ENCODE data around the gene SKAP1. TPM values are rescaled to one million over a fixed set of nuclear protein-coding genes. Genes with fewer than 3 reads are reported as not detected.
"Not testable (repeated sequence)": the region's sequence is repeated elsewhere in the genome, so short reads cannot be mapped to it uniquely, and the experiment has no call there.

SKAP1 gene
- total RNA-seq, 1 donor from 2014 or later = not detected

DNA sequence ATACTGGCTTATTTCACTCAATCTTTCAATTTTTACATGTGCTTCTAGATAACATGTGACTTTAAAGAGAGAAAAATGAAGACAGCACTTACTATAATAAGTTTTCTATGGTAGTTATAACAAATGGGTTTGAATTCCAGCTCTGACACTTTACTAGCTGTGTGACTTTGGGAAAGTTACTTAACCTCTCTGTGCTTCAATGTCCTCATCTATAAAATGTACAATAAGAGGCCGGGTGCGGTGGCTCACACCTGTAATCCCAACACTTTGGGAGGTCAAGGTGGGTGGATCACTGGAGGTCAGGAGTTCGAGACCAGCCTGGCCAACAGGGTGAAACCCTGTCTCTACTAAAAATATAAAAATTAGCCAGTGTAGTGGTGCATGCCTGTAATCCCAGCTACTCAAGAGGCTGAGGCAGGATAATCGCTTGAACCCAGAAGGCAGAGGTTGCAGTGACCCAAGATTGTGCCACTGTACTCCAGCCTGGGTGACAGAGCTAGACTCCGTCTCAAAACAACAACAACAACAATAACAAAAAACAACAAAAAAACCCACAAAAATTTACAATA lies 184.5 kb downstream of the SKAP1 start:
- DNase-seq (ENCODE audit: low spot score) = not testable (repeated sequence)

DNA sequence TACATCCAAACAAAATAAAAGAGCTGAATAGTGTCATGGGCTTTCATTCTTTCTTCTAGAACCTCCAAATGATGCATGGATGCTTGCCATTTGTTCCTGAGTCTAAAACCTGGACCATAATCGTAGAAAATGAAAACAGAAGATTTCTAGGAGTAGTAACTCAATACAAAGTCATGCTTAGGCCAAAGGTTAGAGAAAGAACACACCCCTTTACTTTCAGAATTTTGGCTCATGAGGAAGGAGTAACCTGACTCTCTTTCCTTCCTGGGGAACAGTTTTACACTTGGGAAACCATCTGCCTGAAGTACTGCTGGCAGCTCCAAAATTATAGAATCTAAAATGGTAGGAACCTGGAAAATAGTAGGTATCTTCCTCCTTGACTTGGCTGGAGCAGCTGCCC lies 185.2 kb downstream of the SKAP1 start:
- DNase-seq (ENCODE audit: low spot score) = no peak

DNA sequence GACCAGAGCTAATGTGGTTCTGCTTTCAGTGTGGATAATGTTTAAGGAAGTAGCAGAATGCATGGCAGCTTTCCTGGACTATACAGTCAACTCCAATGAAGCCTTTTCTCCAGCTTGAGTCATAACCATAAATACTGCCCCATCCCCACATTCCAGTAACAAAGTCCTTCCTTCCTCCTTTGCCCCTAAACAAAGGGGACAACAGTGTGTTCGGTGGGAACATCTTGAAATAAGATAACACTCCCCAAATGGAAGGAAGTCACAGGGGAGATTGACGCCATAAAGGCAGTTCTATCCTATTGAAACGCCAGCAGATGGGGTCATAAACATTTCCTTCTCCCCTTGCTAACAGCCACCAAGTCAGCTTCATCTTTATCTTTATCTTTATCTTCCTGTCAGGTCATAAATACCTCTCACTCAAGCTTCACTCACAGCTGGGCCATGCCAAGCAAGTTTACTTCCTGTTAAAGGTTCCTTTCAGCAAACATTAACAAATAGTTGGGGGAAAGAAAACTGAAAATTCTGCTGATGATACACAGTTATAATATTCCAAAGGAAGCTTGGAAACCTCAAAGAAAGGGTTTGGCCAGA lies 185.8 kb downstream of the SKAP1 start:
- DNase-seq (ENCODE audit: low spot score) = peak; percentile 26

DNA sequence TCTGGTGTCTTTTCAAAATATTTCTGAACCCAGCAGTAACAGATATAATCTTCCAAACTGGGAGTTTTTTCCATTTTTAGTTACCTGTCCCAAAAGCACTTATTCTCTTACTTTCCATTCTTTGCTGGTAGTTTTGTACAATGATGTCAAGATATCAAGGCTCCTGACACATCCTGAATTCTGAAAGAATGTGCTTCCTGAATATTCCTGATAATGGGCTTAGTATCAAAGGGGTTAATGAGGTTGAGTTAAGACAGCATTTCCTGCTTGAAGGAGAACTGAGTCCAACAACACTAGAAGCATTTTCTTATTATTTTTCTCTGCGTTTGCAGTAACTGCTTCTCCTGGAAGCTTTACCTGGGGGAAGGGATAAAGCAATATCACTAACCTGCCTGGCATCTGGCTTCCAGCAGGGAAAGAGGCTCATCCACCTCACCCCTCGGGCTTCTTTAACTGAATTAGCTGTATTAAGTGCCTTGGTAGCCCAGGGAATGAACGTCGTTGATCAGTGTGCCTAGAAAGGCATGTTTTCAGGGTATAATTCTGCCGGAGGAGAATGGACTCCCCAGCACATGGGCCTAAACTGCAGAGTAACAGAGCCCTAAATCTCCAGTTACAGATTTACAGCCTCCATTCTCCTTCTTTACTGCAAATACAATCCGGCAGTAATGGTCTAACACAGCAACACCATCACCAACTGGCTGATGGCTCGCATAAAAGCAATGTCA lies 188.1 kb downstream of the SKAP1 start:
- DNase-seq (ENCODE audit: low spot score) = no peak

DNA sequence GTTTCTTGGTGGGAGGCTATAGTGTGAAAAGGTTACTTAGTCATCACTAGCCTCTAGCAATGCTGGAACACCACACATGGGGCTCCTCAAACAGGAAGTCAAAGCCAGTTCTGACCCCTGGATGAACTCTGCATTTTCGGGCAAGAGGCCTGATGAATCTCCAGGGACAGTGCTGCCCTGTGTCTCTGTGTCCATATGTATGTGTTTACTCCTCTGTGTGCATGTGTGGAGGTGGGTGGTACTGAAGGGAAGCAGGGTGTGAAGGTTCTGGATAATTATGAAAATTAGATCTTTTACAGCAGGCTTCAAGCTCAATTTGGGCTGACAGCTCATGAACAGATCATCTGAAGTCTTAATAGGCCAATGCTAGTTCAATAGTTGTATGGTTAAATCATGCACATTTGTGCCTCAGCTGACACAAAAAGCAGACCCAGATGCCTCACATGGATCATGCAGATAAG lies 188.9 kb downstream of the SKAP1 start:
- DNase-seq (ENCODE audit: low spot score) = peak; percentile 68

DNA sequence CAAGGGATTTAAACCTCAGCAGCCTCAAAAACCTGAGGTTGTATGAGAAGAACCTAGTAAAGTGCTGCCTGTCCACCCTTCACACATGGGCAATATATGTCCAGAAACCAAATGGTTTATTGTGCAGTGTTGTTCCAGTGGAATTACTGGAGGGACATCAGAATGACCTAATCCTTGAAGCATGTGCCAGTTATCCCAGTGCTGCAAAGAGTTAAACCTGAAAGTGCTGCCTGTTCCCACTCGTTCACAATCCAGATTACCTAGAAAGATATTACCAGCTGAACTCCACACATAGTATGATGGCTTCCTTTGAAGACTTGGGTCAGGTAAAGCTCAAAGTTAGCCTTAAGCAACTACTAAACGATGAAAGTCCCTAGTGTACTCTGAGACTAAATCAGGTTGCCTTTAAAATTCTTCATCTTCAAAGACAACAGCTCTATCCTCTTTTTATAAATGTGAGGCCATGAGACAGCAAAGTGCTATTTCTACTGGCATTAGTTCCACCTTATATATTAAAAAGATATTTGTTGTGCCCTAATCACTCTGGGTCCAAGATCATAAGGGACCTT lies 189.4 kb downstream of the SKAP1 start:
- DNase-seq (ENCODE audit: low spot score) = no peak

DNA sequence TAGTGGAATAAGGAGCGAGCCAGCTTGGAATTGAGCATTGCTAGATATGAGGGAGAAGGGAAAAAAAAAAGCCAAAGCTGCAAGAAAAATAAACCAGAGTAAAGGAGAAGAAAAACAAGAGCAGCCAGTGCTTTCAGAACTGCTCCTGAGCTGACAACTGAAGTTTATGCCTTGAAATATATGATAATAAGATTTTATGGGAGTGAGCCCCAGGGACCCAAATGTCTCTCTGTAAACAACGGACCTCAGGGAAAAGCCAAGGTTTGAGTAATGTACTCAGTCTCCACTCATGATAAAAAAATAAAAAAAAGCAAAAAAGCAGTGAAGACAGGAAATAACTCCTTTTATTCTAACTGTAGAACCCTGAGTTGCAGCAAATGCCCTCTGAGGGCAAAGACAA lies 189.9 kb downstream of the SKAP1 start:
- DNase-seq (ENCODE audit: low spot score) = no peak

DNA sequence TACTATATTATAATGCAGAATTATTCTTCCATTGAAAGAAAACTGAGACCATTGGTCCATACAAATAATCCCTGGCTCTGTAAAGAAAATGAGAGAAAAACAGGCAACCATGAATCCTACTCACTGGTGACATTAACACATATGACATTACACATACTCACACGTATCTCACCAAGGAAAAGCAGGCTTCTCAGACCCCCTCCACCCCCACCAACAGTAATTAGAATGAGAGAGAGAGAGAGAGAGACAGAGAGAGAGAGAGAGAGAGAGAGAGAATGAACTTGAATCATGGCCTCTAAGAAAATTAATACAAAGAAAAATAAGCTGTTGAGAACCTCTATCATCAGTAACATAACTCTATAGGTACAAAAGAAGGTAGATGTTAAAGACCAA lies 190.4 kb downstream of the SKAP1 start:
- no peak for DNase-seq (ENCODE audit: low spot score)

DNA sequence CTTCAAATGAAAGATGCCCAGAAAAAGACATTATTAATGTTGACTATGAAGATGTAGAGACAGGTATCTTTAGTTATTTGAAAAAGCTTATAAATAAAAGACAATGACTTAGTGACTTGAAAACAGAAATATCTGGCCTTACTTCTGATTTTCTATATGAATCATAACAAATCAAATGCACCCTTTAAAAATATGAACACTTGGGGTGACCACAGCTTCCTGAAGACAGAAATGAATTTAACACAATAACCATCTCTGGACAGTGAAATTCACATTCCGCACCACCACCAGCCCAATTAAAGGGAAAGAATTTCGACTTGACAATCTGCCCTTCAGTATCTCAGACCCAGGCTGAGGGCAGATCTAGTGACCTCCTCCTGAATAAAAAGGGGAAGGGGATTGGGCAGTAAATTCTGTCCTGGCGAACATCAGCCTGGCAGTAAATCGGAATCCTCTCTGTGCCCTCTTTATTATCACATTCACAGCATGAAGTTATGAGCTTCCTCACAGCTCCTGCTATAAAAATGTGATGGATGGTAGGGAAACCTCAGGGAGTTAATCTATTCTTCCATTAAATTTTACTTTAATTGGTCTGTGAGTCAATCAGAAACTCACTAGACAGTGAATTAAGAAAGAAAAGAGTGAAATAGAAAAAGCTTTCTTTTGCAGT lies 190.9 kb downstream of the SKAP1 start:
- DNase-seq (ENCODE audit: low spot score) = no peak

DNA sequence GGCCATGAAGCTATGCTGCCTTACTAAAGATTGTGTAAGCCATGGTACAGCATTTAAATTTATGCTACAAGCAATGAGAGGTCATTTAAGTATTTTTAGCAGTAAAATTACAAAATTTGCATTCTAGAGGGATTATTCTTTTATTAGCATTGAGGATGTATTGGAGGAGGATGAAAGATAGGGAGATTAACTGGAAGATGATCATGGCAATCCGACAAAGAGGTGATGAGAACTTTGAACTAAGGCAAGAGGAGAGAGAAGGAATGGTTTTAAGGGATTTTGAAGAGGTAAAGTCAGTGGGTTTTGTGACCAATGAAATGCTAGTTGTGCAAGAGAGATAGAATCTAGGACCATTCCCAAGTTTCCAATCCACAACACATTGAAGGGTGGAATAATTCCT lies 192.6 kb downstream of the SKAP1 start:
- peak; percentile 52 for DNase-seq (ENCODE audit: low spot score)

DNA sequence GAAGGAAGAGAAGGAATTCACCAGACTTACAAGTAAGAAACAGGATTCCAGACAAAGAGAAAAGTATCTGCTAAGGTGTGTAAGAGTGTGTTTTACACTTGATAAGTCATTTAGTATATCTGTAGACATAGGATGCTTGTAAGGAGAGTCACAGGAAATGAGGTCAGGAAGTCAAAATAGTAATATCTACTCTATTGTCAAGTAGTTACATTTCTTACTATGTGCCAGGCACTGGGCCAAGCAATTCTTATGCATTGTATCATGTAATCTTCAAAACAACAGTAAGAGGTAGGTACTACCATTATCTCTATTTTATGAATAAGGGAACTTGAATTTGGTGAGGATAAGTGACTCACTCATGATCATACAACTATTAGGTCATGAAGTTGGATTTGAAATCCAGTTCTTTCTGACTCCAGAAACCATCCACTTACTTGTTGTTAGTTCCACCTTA lies 193.3 kb downstream of the SKAP1 start:
- DNase-seq (ENCODE audit: low spot score) = no peak

DNA sequence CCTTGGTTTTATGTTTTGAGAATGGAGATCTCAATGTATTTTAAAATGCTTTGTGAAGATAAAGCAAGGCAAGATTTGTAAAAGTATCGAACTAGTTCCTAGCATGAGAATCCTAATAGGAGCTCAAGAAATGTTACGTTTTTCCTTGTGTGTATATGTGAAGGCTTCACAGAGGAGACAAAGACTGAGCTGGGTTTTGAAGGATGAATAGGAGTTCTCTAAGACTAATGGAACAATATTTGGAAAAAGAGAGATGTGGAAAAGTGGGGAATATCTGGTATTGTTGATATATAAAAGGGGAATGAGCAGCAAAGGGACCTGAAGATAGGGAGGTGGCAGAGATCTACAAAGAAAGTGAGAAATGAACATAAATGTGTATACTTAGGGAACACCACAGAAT lies 195.1 kb downstream of the SKAP1 start:
- no peak for DNase-seq (ENCODE audit: low spot score)

DNA sequence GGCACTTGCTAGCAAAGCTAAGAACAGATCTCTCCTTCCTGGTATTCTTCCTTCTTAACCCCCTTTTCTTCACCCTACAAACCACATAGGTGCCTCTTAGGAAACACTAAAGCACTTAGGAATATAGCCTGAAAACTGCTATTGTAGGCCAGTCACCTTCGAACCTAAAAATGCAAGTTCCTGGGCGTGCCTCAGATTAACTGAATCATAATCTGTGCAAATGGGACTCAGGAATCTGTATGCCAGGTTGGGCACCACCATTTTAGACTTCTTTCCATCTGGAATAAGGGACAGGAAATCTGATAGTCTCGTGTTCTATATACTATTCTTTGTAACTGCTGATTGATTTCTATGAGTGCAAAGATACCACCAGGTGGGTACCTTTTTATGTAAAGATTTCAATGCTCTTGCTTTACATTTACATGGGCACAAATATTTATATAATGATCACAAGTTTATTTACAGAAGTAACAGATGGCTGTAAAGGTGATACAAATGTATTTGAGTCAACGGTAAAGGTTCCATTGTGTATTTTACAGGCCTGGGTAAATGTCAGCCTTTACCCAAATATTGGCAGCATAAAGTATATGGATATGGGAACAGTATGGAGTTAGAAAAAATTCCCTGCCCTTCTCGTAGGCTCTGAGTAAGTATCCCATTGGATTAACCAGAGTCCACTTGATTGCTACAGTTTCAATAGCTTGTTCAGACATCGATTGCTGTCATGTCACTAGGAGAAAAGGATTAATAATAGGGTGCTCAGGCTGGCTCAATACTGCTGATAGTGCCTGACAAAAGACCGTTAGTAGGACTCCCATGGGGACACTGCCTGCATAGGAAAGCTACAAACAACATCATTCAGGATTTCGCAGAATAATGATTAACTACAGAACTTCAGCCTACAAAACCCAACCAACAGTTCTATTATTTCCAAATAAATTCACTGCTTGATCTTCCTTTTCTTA lies 197.7 kb downstream of the SKAP1 start:
- no peak for DNase-seq (ENCODE audit: low spot score)

DNA sequence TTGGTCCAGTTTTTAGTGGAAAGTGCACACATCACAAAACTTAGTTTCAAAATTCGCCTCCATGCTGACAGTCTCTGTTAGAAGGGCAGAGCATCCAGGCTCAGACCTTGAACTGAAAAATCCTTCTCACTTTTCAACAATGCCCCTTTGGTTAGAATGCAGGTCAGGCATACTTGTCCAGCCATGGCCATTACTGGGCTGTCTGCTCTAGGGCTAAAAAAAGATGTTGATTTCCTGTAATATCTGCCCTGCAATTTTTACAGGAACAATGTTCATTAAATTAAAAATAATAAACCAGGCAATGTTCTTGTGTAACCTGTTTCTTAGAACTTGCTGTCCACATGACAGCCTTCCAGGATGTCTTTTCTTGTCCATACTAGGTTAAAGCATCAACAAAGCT lies 200.1 kb downstream of the SKAP1 start:
- DNase-seq (ENCODE audit: low spot score) = no peak

DNA sequence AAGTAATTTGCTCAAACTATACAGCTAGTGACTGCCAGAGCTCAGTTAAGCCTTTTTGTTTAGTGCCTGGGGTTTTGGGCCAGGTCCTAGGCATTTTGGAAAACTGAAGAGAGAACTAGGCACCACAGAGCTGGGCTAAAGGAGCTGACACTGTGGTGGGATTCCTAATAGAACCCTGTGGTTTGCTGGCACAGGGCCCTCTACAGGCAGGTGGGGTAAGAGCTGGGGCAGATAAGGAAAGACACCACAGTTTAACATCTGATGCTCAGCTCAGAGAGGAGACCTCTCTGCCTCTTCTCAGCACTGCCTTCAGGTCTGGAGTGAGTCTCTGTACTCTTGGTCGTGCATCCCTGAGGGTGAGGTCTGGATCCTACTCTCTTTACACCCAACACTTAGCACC lies 201.3 kb downstream of the SKAP1 start:
- DNase-seq (ENCODE audit: low spot score) = no peak

DNA sequence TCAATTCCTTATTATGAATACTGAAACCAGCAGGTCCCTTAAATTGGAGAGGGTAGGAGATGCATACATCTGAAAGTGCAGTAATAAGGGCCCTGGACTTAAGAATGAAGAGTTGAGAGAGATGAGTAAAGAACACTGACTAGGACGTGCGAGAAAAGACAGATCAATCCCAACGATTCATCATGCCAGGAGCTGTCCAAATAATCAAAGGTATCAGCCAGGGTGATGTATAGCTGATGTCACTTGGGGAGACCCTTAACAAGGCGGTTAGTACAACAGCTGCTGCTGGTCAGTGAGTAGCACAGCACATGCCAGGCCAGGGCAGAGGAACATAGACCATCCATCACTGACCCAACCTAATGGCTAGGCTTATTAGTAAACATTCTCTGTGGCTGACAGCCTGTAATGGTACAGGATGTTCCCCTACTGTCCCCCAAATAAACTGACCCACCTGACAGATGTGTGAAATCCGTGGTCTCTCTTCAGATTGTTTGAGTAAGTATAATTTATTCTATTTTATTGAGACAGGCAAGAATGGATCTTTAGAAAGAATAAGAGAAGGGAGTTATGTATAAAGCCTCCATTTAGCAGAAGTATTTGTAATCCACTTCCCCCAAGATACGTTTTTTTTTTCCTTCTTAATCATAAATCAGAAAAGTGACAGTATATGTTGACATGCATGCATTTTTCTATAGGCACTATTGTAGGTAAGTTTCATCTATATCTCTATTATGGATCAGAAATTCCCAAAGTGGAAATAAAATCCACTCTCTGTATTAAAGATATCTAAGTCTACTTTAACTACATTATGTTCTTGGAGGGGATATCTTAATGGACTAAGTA lies 204.1 kb downstream of the SKAP1 start:
- no peak for DNase-seq (ENCODE audit: low spot score)

DNA sequence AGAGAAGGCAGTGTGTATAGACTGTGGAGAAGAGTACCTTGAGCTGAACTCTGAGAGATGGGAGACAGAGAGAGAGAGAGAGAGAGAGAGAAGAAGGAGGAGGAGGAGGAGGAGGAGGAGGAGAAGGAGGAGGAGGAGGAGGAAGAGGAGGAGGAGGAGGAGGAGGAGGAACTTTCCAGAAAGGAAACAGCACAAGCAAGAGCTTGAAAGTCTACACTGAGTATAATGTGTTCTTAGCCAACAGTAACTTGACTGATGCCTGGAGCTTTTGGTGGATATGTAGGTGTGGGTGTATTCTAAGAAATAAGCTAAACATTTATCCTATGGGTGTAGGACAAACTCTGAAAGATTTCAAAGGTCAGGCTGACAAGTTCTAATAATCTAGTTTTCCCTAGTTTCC lies 206.1 kb downstream of the SKAP1 start:
- no peak for DNase-seq (ENCODE audit: low spot score)

DNA sequence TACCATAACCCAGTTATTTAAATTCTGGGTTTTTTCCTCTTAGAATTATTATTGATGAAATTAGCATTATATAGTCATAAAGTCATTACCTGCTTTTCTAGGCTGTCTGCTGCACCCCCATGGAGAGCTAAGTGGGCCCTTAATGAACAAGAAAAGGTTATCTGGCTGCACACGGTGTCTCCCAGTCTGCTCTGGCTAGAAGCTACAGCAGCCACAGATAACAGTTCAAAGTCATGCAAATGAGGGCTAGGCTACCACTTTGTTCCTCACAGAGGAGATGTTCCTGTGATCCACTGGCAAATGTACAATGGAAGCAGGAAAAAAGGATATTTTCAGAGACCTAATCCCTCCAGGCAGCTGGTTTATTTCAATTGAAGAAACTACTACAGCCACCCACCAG lies 210.4 kb downstream of the SKAP1 start:
- peak; percentile 61 for DNase-seq (ENCODE audit: low spot score)

DNA sequence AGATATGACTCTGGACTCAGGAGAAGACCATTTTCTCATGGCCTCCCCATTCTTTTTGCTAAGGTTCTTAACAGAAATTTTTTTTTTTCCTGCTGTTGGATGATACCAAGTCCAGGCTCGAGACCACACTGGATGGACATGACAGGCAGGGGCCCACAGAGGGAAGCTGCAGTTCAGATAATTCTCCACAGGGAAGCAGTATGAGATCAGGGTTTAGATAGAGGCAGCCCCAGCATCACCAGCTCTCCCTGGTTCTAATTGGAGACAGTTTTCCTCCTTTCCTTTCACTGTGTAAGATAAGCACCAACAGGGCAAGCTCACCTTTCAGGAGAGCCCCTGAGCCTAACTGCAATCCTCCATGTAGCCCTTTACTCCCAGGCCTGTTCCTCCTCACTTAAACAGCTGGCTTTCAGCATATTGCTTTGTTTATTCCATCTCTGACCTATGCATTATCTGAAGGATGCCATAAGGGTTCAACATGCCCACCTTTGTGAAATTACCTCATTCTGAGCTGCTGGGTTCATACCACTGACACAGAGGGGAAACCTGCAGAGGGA lies 214.4 kb downstream of the SKAP1 start:
- DNase-seq (ENCODE audit: low spot score) = peak; percentile 37

DNA sequence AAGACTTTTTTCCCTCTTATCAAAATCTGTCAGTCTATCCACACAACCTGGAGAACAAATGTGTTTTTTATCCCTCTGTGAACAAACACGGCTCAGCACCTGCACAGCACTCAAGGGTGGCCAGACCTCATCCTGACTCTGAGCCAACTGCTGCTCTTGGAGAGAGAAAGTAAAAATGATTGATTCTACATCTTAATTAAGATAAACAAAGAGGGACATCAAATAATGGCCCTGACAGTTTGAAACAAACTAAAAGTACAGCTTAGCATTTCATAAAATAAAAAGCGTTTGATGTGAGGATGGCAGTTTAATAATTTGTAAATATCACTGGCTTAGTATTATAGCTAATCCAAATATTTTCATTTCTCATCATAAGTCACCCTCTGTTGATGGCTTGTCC lies 216.2 kb downstream of the SKAP1 start:
- no peak for DNase-seq (ENCODE audit: low spot score)

Data from umbilical cord (tissue), 2 donors.